K562 (cell line): ENCODE data around the gene SLC7A4. TPM values are rescaled to one million over a fixed set of nuclear protein-coding genes. Genes with fewer than 3 reads are reported as not detected.

Source experiments
- ATAC-seq: fragments of 200-7000 bp; cut with Tn5 transposase; 3 replicates; pipeline ENCODE4 v1.9.1; 2020; ENCODE audit warnings: moderate library complexity
- BruUV-seq: library from RNA; stranded (reverse); fragments of 400-500 nt; replicated peaks from 2 replicates; lab custom pipeline; 2021; lab: Mats Ljungman, UMichigan
- CTCF ChIA-PET: fragments of 300-600 bp; formaldehyde crosslinking; extraction: SDS; loops from one replicate; lab custom pipeline; 2021; ENCODE audit warnings: low intra/inter-chr PET ratio; lab: Yijun Ruan, JAX
- POLR2A ChIA-PET: fragments of 300-600, 350-650 bp; sonication (Branson Sonifier 250); formaldehyde crosslinking; extraction: SDS; loops from one replicate; lab custom pipeline; 2021; ENCODE audit warnings: antibody characterized with exemption, inconsistent platforms; lab: Yijun Ruan, JAX
- DNase-seq, 4 experiments: peaks; one replicate each; pipeline versions ENCODE4 v3.0.0 to v3.0.0-alpha.2; 2011 to 2018; ENCODE audit warnings: low spot score in 3 of 4, mixed read lengths in 3 of 4; ENCODE audit errors: extremely low read depth in 1 of 4
- FAIRE-seq: peaks from 2 replicates; lab custom pipeline; 2011; peaks lifted over from hg19 to GRCh38; lab: Jason Lieb, UNC
- H2AFZ ChIP-seq: 2 replicates; pipeline ENCODE4 v1.6.0; 2011; ENCODE audit warnings: low read depth, low read length, control low read depth, inconsistent platforms
- H3K27ac ChIP-seq: fragments of 200-600 bp; 3 replicates; pipeline ENCODE4 v1.8.0; 2011; ENCODE audit warnings: low read depth, mild to moderate bottlenecking, control low read depth, inconsistent platforms, low read length, moderate library complexity, mixed read lengths; ENCODE audit errors: extremely low read depth
- H3K27me3 ChIP-seq, 2 experiments: fragments of 300-600 bp in 1 of 2; 2 replicates in 1 of 2; 3 replicates in 1 of 2; pipeline versions ENCODE4 v1.6.0 to v1.8.0; 2011; ENCODE audit warnings: inconsistent platforms in 2 of 2, low read length in 2 of 2, mild to moderate bottlenecking in 1 of 2, mixed read lengths in 1 of 2, moderate library complexity in 1 of 2; ENCODE audit not compliant: control insufficient read depth in 2 of 2, insufficient read depth in 2 of 2
- H3K36me3 ChIP-seq: fragments of 300-600 bp; 3 replicates; pipeline ENCODE4 v1.8.0; 2011; ENCODE audit warnings: mild to moderate bottlenecking, low read length, inconsistent platforms; ENCODE audit not compliant: control insufficient read depth, insufficient read depth
- H3K4me1 ChIP-seq, 2 experiments: fragments of 200-600 bp in 1 of 2; replicated peaks in 1 of 2; 2 replicates in 1 of 2; 3 replicates in 1 of 2; pipeline versions ENCODE4 v1.5.1 to v1.8.0; 2011; ENCODE audit warnings: inconsistent platforms in 2 of 2, low read length in 2 of 2, mild to moderate bottlenecking in 1 of 2, mixed read lengths in 1 of 2, moderate library complexity in 1 of 2; ENCODE audit not compliant: control insufficient read depth in 2 of 2, insufficient read depth in 2 of 2
- H3K4me2 ChIP-seq: 2 replicates; pipeline ENCODE4 v1.6.1; 2011; ENCODE audit warnings: low read length, control low read depth, inconsistent platforms, mixed read lengths; ENCODE audit not compliant: insufficient read depth
- H3K4me3 ChIP-seq: fragments of 200-600 bp; sonication (generic), shearing (Covaris generic); 2 replicates; pipeline ENCODE4 v1.5.1; 2016; ENCODE audit warnings: control low read depth, inconsistent platforms
- H3K79me2 ChIP-seq: fragments of 200-600 bp; 3 replicates; pipeline ENCODE4 v1.8.0; 2011; ENCODE audit warnings: low read length, inconsistent platforms; ENCODE audit not compliant: control insufficient read depth, insufficient read depth
- H3K9ac ChIP-seq, 2 experiments: 2 replicates each; pipeline versions ENCODE4 v1.6.0 to v1.6.1; 2011; ENCODE audit warnings: low read depth in 2 of 2, low read length in 2 of 2, control low read depth in 1 of 2, inconsistent platforms in 1 of 2, mild to moderate bottlenecking in 1 of 2, mixed read lengths in 1 of 2; ENCODE audit not compliant: insufficient read depth in 1 of 2
- H3K9me1 ChIP-seq: one replicate; pipeline ENCODE4 v1.6.0; 2011; ENCODE audit warnings: inconsistent platforms, mild to moderate bottlenecking, low read length, moderate library complexity; ENCODE audit not compliant: control insufficient read depth, insufficient read depth
- H3K9me3 ChIP-seq: replicated peaks from 2 replicates; pipeline ENCODE4 v1.5.1; 2011; ENCODE audit warnings: low read depth, low read length, inconsistent platforms; ENCODE audit not compliant: control insufficient read depth, insufficient read depth
- H4K20me1 ChIP-seq: replicated peaks from 2 replicates; pipeline ENCODE4 v1.6.1; 2011; ENCODE audit warnings: low read length, inconsistent platforms, mixed read lengths; ENCODE audit not compliant: control insufficient read depth, insufficient read depth
- ATF2 ChIP-seq: sonication (generic); formaldehyde crosslinking; IDR thresholded peaks from 2 replicates; pipeline ENCODE4 v1.8.1; 2022; ENCODE audit warnings: missing genetic modification reagents
- CHD1 ChIP-seq: fragments of 200-600 bp; sonication (generic); IDR thresholded peaks from one replicate; pipeline ENCODE4 v1.6.1; 2012; ENCODE audit warnings: mild to moderate bottlenecking, moderate library complexity, low read length, inconsistent platforms
- ETV6 ChIP-seq, 3 experiments: fragments of 150-350 bp in 1 of 3; sonication (generic) in 1 of 3; formaldehyde crosslinking in 1 of 3; IDR thresholded peaks; 2 replicates each; pipeline versions ENCODE4 v1.6.1 to v1.8.0; 2014 to 2022; ENCODE audit warnings: borderline replicate concordance in 2 of 3, low read depth in 2 of 3, antibody characterized with exemption in 1 of 3, low read length in 1 of 3, mild to moderate bottlenecking in 1 of 3, missing genetic modification reagents in 1 of 3
- IRF2 ChIP-seq: sonication (generic); formaldehyde crosslinking; IDR thresholded peaks from 2 replicates; pipeline ENCODE4 v1.8.1; 2022; ENCODE audit warnings: mild to moderate bottlenecking, missing genetic modification reagents
- KDM4B ChIP-seq, 2 experiments: fragments of 450-650 bp in 1 of 2; sonication (generic) in 1 of 2; IDR thresholded peaks; 2 replicates each; pipeline ENCODE4 v1.6.1; 2016 to 2017; ENCODE audit warnings: borderline replicate concordance in 2 of 2, antibody characterized with exemption in 1 of 2, low read depth in 1 of 2, mild to moderate bottlenecking in 1 of 2
- KDM5B ChIP-seq: fragments of 200-600 bp; sonication (generic); IDR thresholded peaks from 2 replicates; pipeline ENCODE4 v1.6.1; 2012; ENCODE audit warnings: low read depth, mild to moderate bottlenecking, moderate library complexity, low read length, control low read depth, inconsistent platforms; ENCODE audit not compliant: insufficient replicate concordance
- MIER1 ChIP-seq: fragments of 450-650 bp; IDR thresholded peaks from 2 replicates; pipeline ENCODE4 v1.6.1; 2016; ENCODE audit warnings: antibody characterized with exemption, mild to moderate bottlenecking, low read depth
- MTF1 ChIP-seq: fragments of 250-450 bp; sonication (Bioruptor Pico); IDR thresholded peaks from 2 replicates; pipeline ENCODE4 v1.9.0; 2021; ENCODE audit warnings: moderate library complexity, mild to moderate bottlenecking, inconsistent platforms, borderline replicate concordance
- PHB ChIP-seq: fragments of 250-450 bp; sonication (Bioruptor Pico); IDR thresholded peaks from 2 replicates; pipeline ENCODE4 v1.5.0; 2021
- RREB1 ChIP-seq: fragments of 250-450 bp; sonication (Bioruptor Pico); IDR thresholded peaks from 2 replicates; pipeline ENCODE4 v1.4.0; 2020
- TRIM24 ChIP-seq, 2 experiments: fragments of 450-650 bp; IDR thresholded peaks; 2 replicates each; pipeline ENCODE4 v1.6.1; 2016
- XRCC3 ChIP-seq: fragments of 450-650 bp; IDR thresholded peaks from 2 replicates; pipeline ENCODE4 v1.6.1; 2017; ENCODE audit warnings: mild to moderate bottlenecking, moderate library complexity
- ZKSCAN1 ChIP-seq: fragments of 150-350 bp; IDR thresholded peaks from 2 replicates; pipeline ENCODE4 v1.6.1; 2016; ENCODE audit warnings: low read depth, low read length
- ZNF184 ChIP-seq: sonication (generic); formaldehyde crosslinking; IDR thresholded peaks from 2 replicates; pipeline ENCODE4 v1.5.0; 2020; ENCODE audit warnings: missing genetic modification reagents
- WGBS: fragments of 100-300 bp; shearing (Covaris generic); methylation state at CpG from one replicate; pipeline ENCODE4 v1.1.6; 2016; ENCODE audit warnings: low coverage, mixed read lengths; ENCODE audit not compliant: insufficient coverage; ENCODE audit errors: missing lambda C conversion rate; 5-methylcytosine and 5-hydroxymethylcytosine counted together
- in situ Hi-C: fragments of 300-500 bp; cut with MboI; formaldehyde crosslinking; loops from 4 replicates; pipeline ENCODE4 v1.15.0; 2018; ENCODE audit warnings: inconsistent platforms, mixed read lengths
- intact Hi-C: fragments of 100-400 bp; cut with micrococcal nuclease; formaldehyde crosslinking; loops from 2 replicates; pipeline ENCODE4 v1.14.2; 2022
- polyA plus RNA-seq, 8 experiments: library from polyadenylated mRNA; depleted of rRNA in 4 of 8; stranded (reverse) in 5 of 8; unstranded in 3 of 8; fragments of >200 nt; fragmentation: Nextera tagmentation in 2 of 8; fragmentation: Illumina TruSeq in 1 of 8; extraction: Ambion mirVana in 2 of 8; extraction: Trizol in 1 of 8; gene quantifications; 2 replicates each; pipeline versions ENCODE4 v1.2.1 to v1.2.3, GENCODE V29; 2011 to 2014; ENCODE audit warnings: inconsistent platforms in 1 of 8, missing spikeins in 1 of 8
- total RNA-seq, 7 experiments: library from RNA; depleted of rRNA in 6 of 7; stranded (reverse); fragments of >200 nt in 6 of 7; fragmentation: Illumina TruSeq in 2 of 7; extraction: Trizol in 2 of 7; gene quantifications; 2 replicates each; pipeline versions ENCODE4 v1.2.1 to v1.2.3, GENCODE V29; 2011 to 2021; ENCODE audit warnings: low replicate concordance in 1 of 7

The SLC7A4 gene
- total and polyA plus RNA-seq, 9 of the 15 experiments (the other 6 are each of a cell fraction or from before 2014, with no cell fraction given), result not detected

GRCh38 chr22:21073482-21073881, 41.1 kb upstream of the SLC7A4 start (continued):
- TF ChIP-seq ATF2, result 0 out of 2 replicates have a peak, but pooled peaks have one; percentile 6
- TF ChIP-seq, all 486 proteins: peak for 7

- intact Hi-C loops (loop anchor here (5.0 kb wide), 1 partner anchor 186 kb away; no protein-coding TSS in a partner anchor), in situ Hi-C loops (no loop called here)
- DNase-seq (no peak), FAIRE-seq (no peak), ATAC-seq (no peak)
- 2% methylated on average over 3 of the region's 3 CpGs for WGBS
- BruUV-seq, result no TSS peak
- ChIA-PET CTCF (no interaction called here), POLR2A (interaction anchor here (0.7 to 4.1 kb wide), 3 partner anchors 8 to 29 kb away, joined by 3 to 51 read pairs (median 5); no protein-coding TSS in a partner anchor)
- peaks cover 5% of the 10 kb centered on the region for H3K9me3 ChIP-seq
- H3K4me1 ChIP-seq, result peaks cover 0 to 12% of the 10 kb centered on the region in 2 experiments; a peak in 2 of 5 replicates
- no peak overlapping the region for H3K4me3 ChIP-seq
- no peak overlapping the region for H3K9ac ChIP-seq
- no peak overlapping the region for H3K27ac ChIP-seq
- H3K79me2 ChIP-seq, result no peaks in the 10 kb centered on the region
- H3K4me2 ChIP-seq, result no peak overlapping the region
- no peaks in the 10 kb centered on the region for H3K36me3 ChIP-seq
- no peak overlapping the region for H2AFZ ChIP-seq
- H3K27me3 ChIP-seq, result peaks cover 59 to 73% of the 10 kb centered on the region in 2 experiments
- no peaks in the 10 kb centered on the region for H4K20me1 ChIP-seq
- no peaks in the 10 kb centered on the region for H3K9me1 ChIP-seq
- TF ChIP-seq PHB (no peak), KDM4B (IDR thresholded peaks at IDR 0.05; ENCODE audit: borderline replicate concordance in 2 of 2, low read depth in 1 of 2) (no peak), KDM5B (no peak), ZKSCAN1 (no peak), MIER1 (no peak), ETV6 (IDR thresholded peaks at IDR 0.05; ENCODE audit: borderline replicate concordance in 1 of 2, low read depth in 2 of 2, low read length in 1 of 2) (no peak), ETV6 (CRISPR knock-in tag; IDR thresholded peaks at IDR 0.05; ENCODE audit: borderline replicate concordance) (no peak), MTF1 (CRISPR knock-in tag) (0 out of 2 replicates have a peak, but pooled peaks have one; percentile 47), CHD1 (no peak), ZNF184 (CRISPR knock-in tag) (no peak), XRCC3 (no peak), RREB1 (CRISPR knock-in tag) (0 out of 2 replicates have a peak, but pooled peaks have one; percentile 52), IRF2 (CRISPR knock-in tag) (0 out of 2 replicates have a peak, but pooled peaks have one; percentile 76), TRIM24 (IDR thresholded peaks at IDR 0.05) (no peak)
Observed at GRCh38 chr22:21073023-21073422, 40.7 kb upstream of the SLC7A4 start.
